Motor neuron (in vitro differentiated cells): Measurements from ENCODE around the gene PNLIP. TPM values are rescaled to one million over a fixed set of nuclear protein-coding genes. Genes with fewer than 3 reads are reported as not detected.

Source experiments
- ATAC-seq, 8 experiments: fragments of 200-7000 bp; cut with Tn5 transposase; replicated peaks in 6 of 8; 2 replicates each; pipeline ENCODE4 v1.8.0; 2021; ENCODE audit warnings: mild to moderate bottlenecking in 8 of 8, moderate library complexity in 8 of 8
- H3K27ac ChIP-seq, 2 donors: fragments of 250-450 bp; sonication (Bioruptor Pico); 2 replicates each; pipeline ENCODE4 v1.9.0; 2021; ENCODE audit warnings: antibody characterized with exemption in 2 of 2, mild to moderate bottlenecking in 2 of 2, moderate library complexity in 1 of 2
- H3K4me1 ChIP-seq, 2 donors: fragments of 250-450 bp; sonication (Bioruptor Pico); replicated peaks in 1 of 2; 2 replicates each; pipeline ENCODE4 v1.6.1; 2021; ENCODE audit warnings: antibody characterized with exemption in 2 of 2, mild to moderate bottlenecking in 2 of 2, moderate library complexity in 1 of 2
- H3K4me3 ChIP-seq, 5 donors: fragments of 250-450 bp; sonication (Bioruptor Pico); 2 replicates each; pipeline ENCODE4 v1.9.0; 2021; ENCODE audit warnings: antibody characterized with exemption in 5 of 5, mild to moderate bottlenecking in 5 of 5, moderate library complexity in 4 of 5
- WGBS, 10 experiments: fragments of 450-650 bp; shearing (Covaris generic); methylation state at CpG; one replicate each; pipeline ENCODE4 v1.0.0; 2022; 5-methylcytosine and 5-hydroxymethylcytosine counted together
- in situ Hi-C, 9 experiments: fragments of 400-800 bp; cut with MboI; loops; one replicate each; pipeline ENCODE4 v1.15.0; 2021; ENCODE audit warnings: low sequenced_read_pairs in 9 of 9, low pct_unique_long_range_greater_than_20kb in 2 of 9; ENCODE audit not compliant: unreplicated experiment in 9 of 9
- total RNA-seq, 8 experiments: library from RNA; unstranded; fragments of 300-600 nt; gene quantifications; 2 replicates each; pipeline versions ENCODE4 v1.2.3 to v1.2.4, GENCODE V29; 2022

PNLIP gene
- under 1 TPM in 1 of 8 experiments, not detected in 7; 0.64 TPM for total RNA-seq

- ATAC-seq: no peak
- peaks cover 0 to 8% of the 10 kb centered on the region in 2 donors for H3K4me1 ChIP-seq
- H3K27ac ChIP-seq: no peak within 1 kb of the TSS
- in situ Hi-C loops: no loop called here
- WGBS, 10 experiments: 29 to 87% (median 80%) methylated on average over 3 to 8 of the region's 8 CpGs; no CpG with 5 or more reads in 1 of the 10 experiments
- no peak within 1 kb of the TSS for H3K4me3 ChIP-seq
Observed at GRCh38 chr10:116545756-116546155, at the start of gene PNLIP. Gene PNLIP, plus strand, starts transcription at chr10:116545931. Its CDS starts 162 bp downstream, at chr10:116546093.

- Histone ChIP-seq H3K4me3 (no peak overlapping the region), H3K4me1 (peaks cover 3 to 13% of the 10 kb centered on the region in 2 donors), H3K27ac (no peak overlapping the region)
- in situ Hi-C loops: no loop called here
- ATAC-seq: peak in 4 of 8 experiments; percentile 33 to 72 (median 58)
- WGBS, 10 experiments: 16 to 80% (median 61%) methylated on average over 3 to 8 of the region's 8 CpGs; no CpG with 5 or more reads in 2 of the 10 experiments
Observed at GRCh38 chr10:116504786-116505185, 40.9 kb upstream of the PNLIP start.

GRCh38 chr10:116510565-116510964 is 35.2 kb upstream of the PNLIP start:
- in situ Hi-C loops: no loop called here
- ATAC-seq: peak in 3 of 8 experiments; percentile 14 to 85 (median 49)
- 0 to 80% (median 57%) methylated on average over 1 to 3 of the region's 3 CpGs for WGBS, 10 experiments
- Histone ChIP-seq H3K4me3 (no peak overlapping the region), H3K27ac (no peak overlapping the region), H3K4me1 (peaks cover 0 to 16% of the 10 kb centered on the region in 2 donors)

GRCh38 chr10:116511365-116511764 is 34.4 kb upstream of the PNLIP start:
- Histone ChIP-seq H3K4me1 (peaks cover 0 to 16% of the 10 kb centered on the region in 2 donors), H3K4me3 (no peak overlapping the region), H3K27ac (no peak overlapping the region)
- in situ Hi-C loops: no loop called here
- no peak for ATAC-seq
- 36 to 100% (median 58%) methylated on average over 1 to 3 of the region's 3 CpGs; no CpG with 5 or more reads in 4 of the 10 experiments for WGBS, 10 experiments

GRCh38 chr10:116521424-116522290 is 24.1 kb upstream of the PNLIP start:
- in situ Hi-C loops: no loop called here
- 0 to 47% (median 14%) methylated on average over 2 to 10 of the region's 10 CpGs for WGBS, 10 experiments
- Histone ChIP-seq H3K4me1 (no peaks in the 10 kb centered on the region), H3K27ac (no peak overlapping the region), H3K4me3 (no peak overlapping the region)
- ATAC-seq: peak in 2 of 8 experiments; percentile 25 to 46

- 22 to 100% (median 78%) methylated on average over 1 to 8 of the region's 8 CpGs; no CpG with 5 or more reads in 1 of the 10 experiments for WGBS, 10 experiments
- in situ Hi-C loops: no loop called here
- H3K4me1 ChIP-seq: no peaks in the 10 kb centered on the region
- H3K27ac ChIP-seq: no peak overlapping the region
- ATAC-seq: peak in 1 of 8 experiments; percentile 8
- no peak overlapping the region for H3K4me3 ChIP-seq
Observed at GRCh38 chr10:116522803-116523381, 22.8 kb upstream of the PNLIP start.

GRCh38 chr10:116524736-116525135 is 21.0 kb upstream of the PNLIP start:
- Histone ChIP-seq H3K27ac (no peak overlapping the region), H3K4me3 (no peak overlapping the region), H3K4me1 (no peaks in the 10 kb centered on the region)
- ATAC-seq: peak in 3 of 8 experiments; percentile 49 to 55 (median 54)
- in situ Hi-C loops: no loop called here
- WGBS, 10 experiments: 43 to 100% (median 100%) methylated on average over 1 to 3 of the region's 3 CpGs; no CpG with 5 or more reads in 5 of the 10 experiments

- Histone ChIP-seq H3K4me1 (no peaks in the 10 kb centered on the region), H3K27ac (no peak overlapping the region), H3K4me3 (no peak overlapping the region)
- peak in 1 of 8 experiments; percentile 66 for ATAC-seq
- in situ Hi-C loops: no loop called here
- 0 to 88% (median 61%) methylated on average over 1 to 3 of the region's 3 CpGs; no CpG with 5 or more reads in 1 of the 10 experiments for WGBS, 10 experiments
Observed at GRCh38 chr10:116526219-116526618, 19.5 kb upstream of the PNLIP start.

- in situ Hi-C loops: no loop called here
- H3K4me1 ChIP-seq: no peaks in the 10 kb centered on the region
- ATAC-seq: peak in 1 of 8 experiments; percentile 47
- WGBS, 10 experiments: 45 to 93% (median 80%) methylated on average over 1 to 2 of the region's 2 CpGs; no CpG with 5 or more reads in 4 of the 10 experiments
- H3K27ac ChIP-seq: no peak overlapping the region
- no peak overlapping the region for H3K4me3 ChIP-seq
Observed at GRCh38 chr10:116536810-116537209, 8.9 kb upstream of the PNLIP start.

GRCh38 chr10:116538456-116538855 is 7.3 kb upstream of the PNLIP start:
- Histone ChIP-seq H3K4me3 (no peak overlapping the region), H3K27ac (no peak overlapping the region), H3K4me1 (no peaks in the 10 kb centered on the region)
- ATAC-seq: peak in 4 of 8 experiments; percentile 27 to 99 (median 76)
- in situ Hi-C loops: no loop called here

GRCh38 chr10:116538992-116539391 is 6.7 kb upstream of the PNLIP start:
- no peak overlapping the region for H3K27ac ChIP-seq
- in situ Hi-C loops: no loop called here
- ATAC-seq: no peak
- H3K4me1 ChIP-seq: no peaks in the 10 kb centered on the region
- H3K4me3 ChIP-seq: no peak overlapping the region

GRCh38 chr10:116540814-116541213 is 4.9 kb upstream of the PNLIP start:
- WGBS, 10 experiments: 25 to 93% (median 64%) methylated on average over 1 to 2 of the region's 2 CpGs; no CpG with 5 or more reads in 2 of the 10 experiments
- in situ Hi-C loops: no loop called here

GRCh38 chr10:116542007-116542677 is 3.6 kb upstream of the PNLIP start:
- in situ Hi-C loops: no loop called here
- ATAC-seq: no peak
- Histone ChIP-seq H3K4me3 (no peak overlapping the region), H3K4me1 (peaks cover 0 to 8% of the 10 kb centered on the region in 2 donors), H3K27ac (no peak overlapping the region)

More at GRCh38 chr10:116540814-116541213, 4.9 kb upstream of the PNLIP start:
- ATAC-seq: no peak
- Histone ChIP-seq H3K4me3 (no peak overlapping the region), H3K4me1 (peaks cover 0 to 8% of the 10 kb centered on the region in 2 donors), H3K27ac (no peak overlapping the region)
